ENCODE data around the gene TRIM40. TPM values are rescaled to one million over a fixed set of nuclear protein-coding genes. Genes with fewer than 3 reads are reported as not detected.

TRIM40 gene
- total and polyA plus RNA-seq, 8 donors: not detected

- peak overlapping the region; percentile 73 to 82 (median 80) for H3K27ac ChIP-seq
- TF ChIP-seq CTCF (IDR thresholded peaks at IDR 0.05): peak in 1 of 7 experiments; percentile 14
- TF ChIP-seq EP300 (IDR thresholded peaks at IDR 0.05): no peak
- no peak for TF ChIP-seq POLR2A (IDR thresholded peaks at IDR 0.05)
- peak in 2 of 3 donors; percentile 43 to 76 for TF ChIP-seq POLR2AphosphoS5 (IDR thresholded peaks at IDR 0.05)
- no peaks in the 10 kb centered on the region for H3K9me3 ChIP-seq
- DNase-seq: peak; percentile 76 to 91
- H3K36me3 ChIP-seq: no peaks in the 10 kb centered on the region
- 1 to 3% (median 1%) methylated on average over 33 to 47 of the region's 47 CpGs for WGBS, 5 donors
- H3K4me1 ChIP-seq: peaks cover 30 to 56% (median 38%) of the 10 kb centered on the region in 4 donors
- peak overlapping the region; percentile 39 to 50 (median 48) for H3K4me3 ChIP-seq
- H3K27me3 ChIP-seq: peaks cover 1 to 81% (median 13%) of the 10 kb centered on the region in 3 donors
- intact Hi-C loops (cut with DNase I; ENCODE audit: low total_unique reads): no loop called here
Observed at GRCh38 chr6:30100585-30101443, 35.1 kb upstream of the TRIM40 start.

GRCh38 chr6:30101444-30102413 lies 34.2 kb upstream of the TRIM40 start:
- no peaks in the 10 kb centered on the region for H3K36me3 ChIP-seq
- WGBS, 5 donors: 1 to 6% (median 3%) methylated on average over 40 to 51 of the region's 51 CpGs
- peaks cover 4 to 81% (median 13%) of the 10 kb centered on the region in 3 donors for H3K27me3 ChIP-seq
- H3K9me3 ChIP-seq: no peaks in the 10 kb centered on the region
- TF ChIP-seq POLR2AphosphoS5 (IDR thresholded peaks at IDR 0.05): peak in 2 of 3 donors; percentile 84 to 87
- TF ChIP-seq CTCF (IDR thresholded peaks at IDR 0.05): no peak
- TF ChIP-seq EP300 (IDR thresholded peaks at IDR 0.05): no peak
- TF ChIP-seq POLR2A (IDR thresholded peaks at IDR 0.05): peak in 2 of 4 donors; percentile 14 to 67
- H3K27ac ChIP-seq: peak overlapping the region; percentile 67 to 82 (median 80)
- peaks cover 30 to 56% (median 38%) of the 10 kb centered on the region in 4 donors for H3K4me1 ChIP-seq
- H3K4me3 ChIP-seq: peak overlapping the region; percentile 39 to 50 (median 48)
- intact Hi-C loops (cut with DNase I; ENCODE audit: low total_unique reads): no loop called here
- DNase-seq: peak; percentile 90 to 95

GRCh38 chr6:30102414-30102969 lies 33.4 kb upstream of the TRIM40 start:
- Histone ChIP-seq H3K9me3 (no peaks in the 10 kb centered on the region), H3K27me3 (peaks cover 4 to 81% (median 13%) of the 10 kb centered on the region in 3 donors), H3K36me3 (no peaks in the 10 kb centered on the region), H3K4me3 (peak overlapping the region; percentile 39 to 50 (median 48)), H3K27ac (peak overlapping the region; percentile 31 to 82 (median 80)), H3K4me1 (peaks cover 30 to 52% (median 38%) of the 10 kb centered on the region in 4 donors)
- TF ChIP-seq POLR2A (IDR thresholded peaks at IDR 0.05) (no peak), EP300 (IDR thresholded peaks at IDR 0.05) (no peak), CTCF (IDR thresholded peaks at IDR 0.05) (no peak), POLR2AphosphoS5 (IDR thresholded peaks at IDR 0.05) (no peak)
- intact Hi-C loops (cut with DNase I; ENCODE audit: low total_unique reads): no loop called here
- WGBS, 5 donors: 33 to 47% (median 35%) methylated on average over 14 to 15 of the region's 15 CpGs
- no peak for DNase-seq
